ENCODE results near the gene TAS2R20. TPM values are rescaled to one million over a fixed set of nuclear protein-coding genes. Genes with fewer than 3 reads are reported as not detected.

The TAS2R20 gene
- polyA plus RNA-seq, 1 experiment, result 0.67 TPM

GRCh38 chr12:11014234-11014633 is 16.1 kb upstream of the TAS2R20 start:
- no peak for DNase-seq (ENCODE audit: low read depth, low spot score)
- POLR2A ChIA-PET, result no interaction called here
- Histone ChIP-seq H3K9me3 (ENCODE audit: control insufficient read depth, insufficient read depth, low read length) (no peaks in the 10 kb centered on the region), H3K27me3 (ENCODE audit: control insufficient read depth, insufficient read depth, low read length) (no peaks in the 10 kb centered on the region), H3K4me3 (ENCODE audit: low read depth, low read length) (no peak overlapping the region), H3K27ac (ENCODE audit: low read depth, low read length) (no peak overlapping the region)
- CTCF ChIA-PET, result no interaction called here
- no peak for TF ChIP-seq CTCF (IDR thresholded peaks at IDR 0.05; ENCODE audit: low read depth, low read length)

GRCh38 chr12:11007608-11008007 is 9.5 kb upstream of the TAS2R20 start:
- no peak for TF ChIP-seq CTCF (IDR thresholded peaks at IDR 0.05; ENCODE audit: low read depth, low read length)
- Histone ChIP-seq H3K27ac (ENCODE audit: low read depth, low read length) (no peak overlapping the region), H3K9me3 (ENCODE audit: control insufficient read depth, insufficient read depth, low read length) (no peaks in the 10 kb centered on the region), H3K4me3 (ENCODE audit: low read depth, low read length) (no peak overlapping the region), H3K27me3 (ENCODE audit: control insufficient read depth, insufficient read depth, low read length) (no peaks in the 10 kb centered on the region)
- ChIA-PET POLR2A (no interaction called here), CTCF (no interaction called here)
- no peak for DNase-seq (ENCODE audit: low read depth, low spot score)

GRCh38 chr12:10994307-10994706 is 3.8 kb downstream of the TAS2R20 start:
- Histone ChIP-seq H3K27ac (ENCODE audit: low read depth, low read length) (no peak overlapping the region), H3K9me3 (ENCODE audit: control insufficient read depth, insufficient read depth, low read length) (no peaks in the 10 kb centered on the region), H3K4me3 (ENCODE audit: low read depth, low read length) (no peak overlapping the region), H3K27me3 (ENCODE audit: control insufficient read depth, insufficient read depth, low read length) (no peaks in the 10 kb centered on the region)
- DNase-seq (ENCODE audit: low read depth, low spot score), result no peak
- TF ChIP-seq CTCF (IDR thresholded peaks at IDR 0.05; ENCODE audit: low read depth, low read length), result no peak
- ChIA-PET POLR2A (no interaction called here), CTCF (no interaction called here)

- no peaks in the 10 kb centered on the region for H3K27me3 ChIP-seq (ENCODE audit: control insufficient read depth, insufficient read depth, low read length)
- H3K27ac ChIP-seq (ENCODE audit: low read depth, low read length), result no peak overlapping the region
- no peak for DNase-seq (ENCODE audit: low read depth, low spot score)
- ChIA-PET CTCF (no interaction called here), POLR2A (no interaction called here)
- no peaks in the 10 kb centered on the region for H3K9me3 ChIP-seq (ENCODE audit: control insufficient read depth, insufficient read depth, low read length)
- H3K4me3 ChIP-seq (ENCODE audit: low read depth, low read length), result no peak overlapping the region
- no peak for TF ChIP-seq CTCF (IDR thresholded peaks at IDR 0.05; ENCODE audit: low read depth, low read length)
Measured at GRCh38 chr12:10989107-10989506, 9.0 kb downstream of the TAS2R20 start.

GRCh38 chr12:10986812-10987211 is 11.3 kb downstream of the TAS2R20 start, which contains the start of gene TAS2R50:
TSS of gene TAS2R50 (minus strand) at chr12:10986912. CDS start at chr12:10986860, 52 bp downstream.
- Histone ChIP-seq H3K27me3 (ENCODE audit: control insufficient read depth, insufficient read depth, low read length) (no peaks in the 10 kb centered on the region), H3K27ac (ENCODE audit: low read depth, low read length) (no peak within 1 kb of the TSS), H3K4me3 (ENCODE audit: low read depth, low read length) (no peak within 1 kb of the TSS), H3K9me3 (ENCODE audit: control insufficient read depth, insufficient read depth, low read length) (no peaks in the 10 kb centered on the region)
- POLR2A ChIA-PET, result no interaction called here
- no peak for TF ChIP-seq CTCF (IDR thresholded peaks at IDR 0.05; ENCODE audit: low read depth, low read length)
- CTCF ChIA-PET, result interaction anchor here (0.9 kb wide), 1 partner anchor 10 kb away, joined by 3 read pairs; no protein-coding TSS in a partner anchor
- DNase-seq (ENCODE audit: low read depth, low spot score), result no peak
